H1 (cell line): ENCODE results near the gene ZNF565. TPM values are rescaled to one million over a fixed set of nuclear protein-coding genes. Genes with fewer than 3 reads are reported as not detected.

ENCODE experiments used
- CTCF ChIA-PET: fragments of 300-600 bp; sonication (Branson Sonifier 250); formaldehyde crosslinking; loops from one replicate; lab custom pipeline; 2021; ENCODE audit not compliant: partially characterized antibody; lab: Charles Lee
- POLR2A ChIA-PET: fragments of 300-600 bp; sonication (Branson Sonifier 250); formaldehyde crosslinking; loops from one replicate; lab custom pipeline; 2021; ENCODE audit warnings: inconsistent platforms; ENCODE audit not compliant: partially characterized antibody; lab: Charles Lee
- DNase-seq, 2 experiments: peaks; one replicate each; pipeline versions ENCODE4 v3.0.0 to v3.0.0-alpha.2; 2010 to 2022; ENCODE audit warnings: low spot score in 2 of 2, low read depth in 1 of 2, mixed read lengths in 1 of 2
- FAIRE-seq: peaks from 2 replicates; lab custom pipeline; 2011; peaks lifted over from hg19 to GRCh38; lab: Jason Lieb, UNC
- H2AFZ ChIP-seq: 2 replicates; pipeline ENCODE4 v1.8.1; 2012; ENCODE audit warnings: low read length, inconsistent platforms
- H2AK5ac ChIP-seq: 2 replicates; pipeline ENCODE4 v1.6.1; 2013; ENCODE audit warnings: low read depth, low read length
- H2BK120ac ChIP-seq: replicated peaks from 2 replicates; pipeline ENCODE3; 2013; ENCODE audit warnings: low read depth, low read length, inconsistent platforms
- H2BK12ac ChIP-seq: 2 replicates; pipeline ENCODE4 v1.6.1; 2013; ENCODE audit warnings: low read depth, low read length
- H2BK15ac ChIP-seq: 2 replicates; pipeline ENCODE4 v1.6.1; 2013; ENCODE audit warnings: low read length
- H2BK20ac ChIP-seq: 2 replicates; pipeline ENCODE4 v1.6.1; 2013; ENCODE audit warnings: low read length
- H2BK5ac ChIP-seq: 2 replicates; pipeline ENCODE4 v1.6.1; 2013; ENCODE audit warnings: low read depth, low read length
- H3K14ac ChIP-seq: 2 replicates; pipeline ENCODE4 v1.6.1; 2013; ENCODE audit warnings: inconsistent platforms; ENCODE audit not compliant: insufficient read length
- H3K18ac ChIP-seq: 2 replicates; pipeline ENCODE4 v1.6.1; 2013; ENCODE audit warnings: low read length; ENCODE audit errors: extremely low read depth
- H3K23ac ChIP-seq: 2 replicates; pipeline ENCODE4 v1.6.1; 2013; ENCODE audit warnings: inconsistent platforms; ENCODE audit not compliant: insufficient read length
- H3K23me2 ChIP-seq: 2 replicates; pipeline ENCODE4 v1.6.1; 2013; ENCODE audit warnings: low read depth, low read length
- H3K27ac ChIP-seq: 2 replicates; pipeline ENCODE4 v1.6.1; 2011; ENCODE audit warnings: low read depth, low read length, inconsistent platforms
- H3K27me3 ChIP-seq, 4 experiments: replicated peaks in 1 of 4; 1 replicate in 1 of 4; 2 replicates in 3 of 4; pipeline versions ENCODE4 v1.6.1 to v1.8.1; 2011 to 2013; ENCODE audit warnings: low read length in 3 of 4, mild to moderate bottlenecking in 3 of 4, inconsistent platforms in 2 of 4, mixed read lengths in 2 of 4, moderate library complexity in 1 of 4; ENCODE audit not compliant: control insufficient read depth in 3 of 4, insufficient read depth in 3 of 4; ENCODE audit errors: extremely low read depth in 1 of 4
- H3K36me3 ChIP-seq, 4 experiments: 2 replicates each; pipeline versions ENCODE4 v1.6.1 to v1.8.1; 2011 to 2013; ENCODE audit warnings: mild to moderate bottlenecking in 4 of 4, low read length in 3 of 4, moderate library complexity in 2 of 4, control low read depth in 1 of 4, inconsistent platforms in 1 of 4; ENCODE audit not compliant: insufficient read depth in 4 of 4, control insufficient read depth in 2 of 4
- H3K4ac ChIP-seq: replicated peaks from 2 replicates; pipeline ENCODE3; 2013; ENCODE audit warnings: low read length, low read depth, mixed read lengths, inconsistent platforms; ENCODE audit not compliant: insufficient read length
- H3K4me1 ChIP-seq, 4 experiments: replicated peaks in 1 of 4; 1 replicate in 1 of 4; 2 replicates in 3 of 4; pipeline versions ENCODE4 v1.6.1 to v1.8.1; 2011 to 2013; ENCODE audit warnings: low read length in 3 of 4, inconsistent platforms in 2 of 4, mixed read lengths in 1 of 4; ENCODE audit not compliant: insufficient read depth in 4 of 4, control insufficient read depth in 3 of 4
- H3K4me2 ChIP-seq, 2 experiments: 2 replicates each; pipeline versions ENCODE4 v1.6.1 to v1.8.1; 2011 to 2013; ENCODE audit warnings: low read depth in 2 of 2, low read length in 2 of 2, control low read depth in 1 of 2, inconsistent platforms in 1 of 2, mild to moderate bottlenecking in 1 of 2; ENCODE audit not compliant: insufficient read depth in 1 of 2
- H3K4me3 ChIP-seq, 4 experiments: fragments of 200-600, 300-600 bp in 1 of 4; sonication (generic), shearing (Covaris generic), sonication (Bioruptor Twin) in 1 of 4; 2 replicates each; pipeline versions ENCODE4 v1.5.1 to v1.8.1; 2011 to 2016; ENCODE audit warnings: low read length in 4 of 4, low read depth in 3 of 4, control low read depth in 2 of 4, inconsistent platforms in 2 of 4, mild to moderate bottlenecking in 2 of 4, mixed read lengths in 1 of 4, moderate library complexity in 1 of 4; ENCODE audit not compliant: insufficient read depth in 2 of 4; ENCODE audit errors: extremely low read depth in 1 of 4
- H3K56ac ChIP-seq: replicated peaks from 2 replicates; pipeline ENCODE3; 2013; ENCODE audit warnings: low read depth, mild to moderate bottlenecking, mixed read lengths, low read length, inconsistent platforms; ENCODE audit not compliant: insufficient read length
- H3K79me1 ChIP-seq: 2 replicates; pipeline ENCODE4 v1.6.1; 2013; ENCODE audit warnings: low read depth, low read length, control low read depth
- H3K79me2 ChIP-seq, 2 experiments: 2 replicates each; pipeline versions ENCODE4 v1.6.1 to v1.8.1; 2012 to 2013; ENCODE audit warnings: low read length in 2 of 2, mild to moderate bottlenecking in 2 of 2, inconsistent platforms in 1 of 2; ENCODE audit not compliant: insufficient read depth in 2 of 2, control insufficient read depth in 1 of 2
- H3K9ac ChIP-seq, 4 experiments: replicated peaks in 1 of 4; 1 replicate in 1 of 4; 2 replicates in 3 of 4; pipeline versions ENCODE4 v1.6.1 to v1.8.1; 2011 to 2013; ENCODE audit warnings: low read depth in 3 of 4, low read length in 3 of 4, control low read depth in 2 of 4, mild to moderate bottlenecking in 2 of 4, moderate library complexity in 2 of 4, inconsistent platforms in 1 of 4; ENCODE audit errors: extremely low read depth in 1 of 4
- H3K9me3 ChIP-seq, 2 experiments: 2 replicates each; pipeline versions ENCODE4 v1.6.1 to v1.8.1; 2012 to 2013; ENCODE audit warnings: mild to moderate bottlenecking in 2 of 2, moderate library complexity in 2 of 2, control low read depth in 1 of 2, inconsistent platforms in 1 of 2, low read depth in 1 of 2, low read length in 1 of 2, mixed read lengths in 1 of 2; ENCODE audit not compliant: insufficient read depth in 2 of 2
- H4K20me1 ChIP-seq, 2 experiments: replicated peaks in 1 of 2; 2 replicates each; pipeline versions ENCODE3 to v1.8.1; 2011 to 2013; ENCODE audit warnings: inconsistent platforms in 2 of 2, low read length in 2 of 2, mild to moderate bottlenecking in 1 of 2; ENCODE audit not compliant: insufficient read depth in 2 of 2, control insufficient read depth in 1 of 2
- H4K5ac ChIP-seq: 2 replicates; pipeline ENCODE4 v1.6.1; 2013; ENCODE audit warnings: low read length, low read depth, mixed read lengths, inconsistent platforms; ENCODE audit not compliant: insufficient read length
- H4K8ac ChIP-seq: 2 replicates; pipeline ENCODE4 v1.8.0; 2013; ENCODE audit warnings: mild to moderate bottlenecking, moderate library complexity, low read length, inconsistent platforms; ENCODE audit not compliant: insufficient read depth; ENCODE audit errors: extremely low read depth
- H4K91ac ChIP-seq: replicated peaks from 2 replicates; pipeline ENCODE3; 2013; ENCODE audit warnings: low read length, mixed read lengths, inconsistent platforms; ENCODE audit not compliant: insufficient read length
- BCL11A ChIP-seq, 2 experiments: IDR thresholded peaks; one replicate each; pipeline ENCODE4 v1.6.1; 2011; ENCODE audit warnings: low read depth in 2 of 2, low read length in 2 of 2, mild to moderate bottlenecking in 2 of 2
- BRCA1 ChIP-seq: IDR thresholded peaks from 2 replicates; pipeline ENCODE4 v1.6.1; 2012; ENCODE audit warnings: low read depth, low read length, improper control_type of control experiment
- EZH2 ChIP-seq: fragments of 200-600 bp; sonication (generic); IDR thresholded peaks from 2 replicates; pipeline ENCODE4 v1.7.1; 2012; ENCODE audit warnings: low read depth, mild to moderate bottlenecking, moderate library complexity, low read length, inconsistent platforms; ENCODE audit not compliant: severe bottlenecking
- GABPA ChIP-seq: IDR thresholded peaks from 2 replicates; pipeline ENCODE4 v1.6.1; 2011; ENCODE audit warnings: mild to moderate bottlenecking, low read length, moderate library complexity, borderline replicate concordance; ENCODE audit not compliant: insufficient read depth
- KDM5A ChIP-seq: fragments of 200-600 bp; IDR thresholded peaks from 2 replicates; pipeline ENCODE4 v1.7.1; 2012; ENCODE audit warnings: mild to moderate bottlenecking, low read length, inconsistent platforms, mixed read lengths
- NANOG ChIP-seq: IDR thresholded peaks from 2 replicates; pipeline ENCODE4 v1.6.1; 2011; ENCODE audit warnings: low read length, low read depth, mild to moderate bottlenecking, inconsistent platforms; ENCODE audit not compliant: insufficient read depth, poor library complexity, severe bottlenecking
- RFX5 ChIP-seq: IDR thresholded peaks from 2 replicates; pipeline ENCODE4 v1.6.1; 2011; ENCODE audit warnings: low read depth, low read length, improper control_type of control experiment, borderline replicate concordance
- SIN3A ChIP-seq, 2 experiments: IDR thresholded peaks in 1 of 2; conservative IDR thresholded peaks in 1 of 2; 2 replicates each; pipeline ENCODE4 v1.6.1; 2011 to 2012; ENCODE audit warnings: low read length in 2 of 2, improper control_type of control experiment in 1 of 2, low read depth in 1 of 2, mild to moderate bottlenecking in 1 of 2
- TAF7 ChIP-seq: optimal IDR thresholded peaks from 2 replicates; pipeline ENCODE3; 2011; ENCODE audit warnings: low read depth, mild to moderate bottlenecking, inconsistent platforms, low read length, moderate library complexity, borderline replicate concordance
- WGBS, 2 experiments: shearing (Covaris generic) in 1 of 2; methylation state at CpG; one replicate each; pipeline versions ENCODE4 v1.1.6 to v1.1.7; 2013 to 2015; ENCODE audit warnings: low lambda C conversion rate in 2 of 2, mixed read lengths in 2 of 2, inconsistent platforms in 1 of 2, low coverage in 1 of 2, missing lambda C conversion rate in 1 of 2; ENCODE audit not compliant: insufficient replicate concordance in 2 of 2, insufficient coverage in 1 of 2, insufficient read length in 1 of 2; ENCODE audit errors: extremely low coverage in 1 of 2, missing lambda C conversion rate in 1 of 2; 5-methylcytosine and 5-hydroxymethylcytosine counted together
- polyA plus RNA-seq, 7 experiments: library from polyadenylated mRNA; depleted of rRNA in 3 of 7; stranded (reverse) in 5 of 7; unstranded in 2 of 7; fragments of >200 nt in 5 of 7; fragments of 200-250 nt in 2 of 7; gene quantifications; 1 replicate in 5 of 7; 2 replicates in 1 of 7; 4 replicates in 1 of 7; pipeline versions ENCODE4 v1.2.1 to v1.2.3, GENCODE V29; 2011 to 2013; ENCODE audit warnings: missing spikeins in 2 of 7, mixed read lengths in 2 of 7
- total RNA-seq: library from RNA; stranded (reverse); fragmentation: NEBNext Ultra II Directional; extraction: Animal tissue kit (Norgen Biotek cat#: 25700); gene quantifications from 2 replicates; pipeline ENCODE4 v1.2.1, GENCODE V29; 2021
- TF ChIP-seq, protein P1 (sequence below), 3 experiments: IDR thresholded peaks; 1 replicate in 2 of 3; 2 replicates in 1 of 3; pipeline versions ENCODE4 v1.5.1 to v1.6.1; 2011; ENCODE audit warnings: low read length in 3 of 3, mild to moderate bottlenecking in 3 of 3, inconsistent platforms in 2 of 3, low read depth in 1 of 3, moderate library complexity in 1 of 3; ENCODE audit not compliant: insufficient read depth in 1 of 3; ENCODE audit errors: control extremely low read depth in 1 of 3

The ZNF565 gene
- total and polyA plus RNA-seq, 2 of the 8 experiments (the other 6 are each of a cell fraction or from before 2014, with no cell fraction given): 0.89 to 3.1 TPM

DNA sequence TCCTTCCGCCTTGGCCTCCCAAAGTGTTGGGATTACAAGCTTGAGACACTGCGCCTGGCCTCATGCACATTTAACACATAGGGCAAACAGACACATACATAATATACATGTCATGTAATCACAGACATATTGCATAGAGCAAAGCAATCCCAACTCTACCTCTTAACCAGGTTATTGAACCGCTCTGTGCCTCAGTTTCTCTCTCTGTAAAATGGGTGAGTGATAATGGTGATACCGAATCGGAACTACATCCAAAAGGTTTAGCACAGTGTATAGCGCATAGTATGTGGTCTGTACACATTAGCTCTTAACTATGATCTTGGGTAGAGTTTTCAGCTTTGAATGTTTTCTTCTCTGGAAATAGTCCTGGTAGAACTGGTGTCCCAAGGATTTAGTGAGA is 69.8 kb downstream of the ZNF565 start:
- Histone ChIP-seq H3K4me2 (no peak overlapping the region), H2AFZ (no peak overlapping the region), H2BK20ac (no peak overlapping the region), H2BK120ac (no peak overlapping the region), H3K18ac (no peak overlapping the region), H2AK5ac (no peak overlapping the region), H4K5ac (no peak overlapping the region), H3K27ac (no peak overlapping the region), H3K27me3 (no peaks in the 10 kb centered on the region), H3K56ac (no peak overlapping the region), H3K23me2 (peaks cover 10% of the 10 kb centered on the region; the same call in 1 of the 2 replicates), H3K4me3 (no peak overlapping the region), H3K4ac (no peak overlapping the region), H4K91ac (no peak overlapping the region), H3K36me3 (peaks cover 17 to 55% (median 40%) of the 10 kb centered on the region in 4 experiments), H3K23ac (no peak overlapping the region), H3K4me1 (peaks cover 0 to 3% (median 3%) of the 10 kb centered on the region in 4 experiments; a peak in 3 of 7 replicates), H2BK15ac (no peak overlapping the region), H4K8ac (no peak overlapping the region), H2BK12ac (no peak overlapping the region), H3K9me3 (no peaks in the 10 kb centered on the region), H3K79me2 (peaks cover 0 to 12% of the 10 kb centered on the region in 2 experiments; a peak in 1 of 4 replicates), H4K20me1 (peaks cover 0 to 11% of the 10 kb centered on the region in 2 experiments), H3K9ac (no peak overlapping the region), H3K14ac (no peak overlapping the region), H2BK5ac (no peak overlapping the region), H3K79me1 (peaks cover 3% of the 10 kb centered on the region)
- DNase-seq: no peak
- ChIA-PET POLR2A (interaction anchor here (1.2 kb wide), 1 partner anchor 29 kb away, joined by 3 read pairs; no protein-coding TSS in a partner anchor), CTCF (interaction anchor here (1.1 kb wide), 1 partner anchor 9 kb away, joined by 5 read pairs; no protein-coding TSS in a partner anchor)
- WGBS, 2 experiments: 97% methylated on average over 6 of the region's 6 CpGs; no CpG with 5 or more reads in 1 of the 2 experiments
- no peak for FAIRE-seq
- TF ChIP-seq, protein P1, sequence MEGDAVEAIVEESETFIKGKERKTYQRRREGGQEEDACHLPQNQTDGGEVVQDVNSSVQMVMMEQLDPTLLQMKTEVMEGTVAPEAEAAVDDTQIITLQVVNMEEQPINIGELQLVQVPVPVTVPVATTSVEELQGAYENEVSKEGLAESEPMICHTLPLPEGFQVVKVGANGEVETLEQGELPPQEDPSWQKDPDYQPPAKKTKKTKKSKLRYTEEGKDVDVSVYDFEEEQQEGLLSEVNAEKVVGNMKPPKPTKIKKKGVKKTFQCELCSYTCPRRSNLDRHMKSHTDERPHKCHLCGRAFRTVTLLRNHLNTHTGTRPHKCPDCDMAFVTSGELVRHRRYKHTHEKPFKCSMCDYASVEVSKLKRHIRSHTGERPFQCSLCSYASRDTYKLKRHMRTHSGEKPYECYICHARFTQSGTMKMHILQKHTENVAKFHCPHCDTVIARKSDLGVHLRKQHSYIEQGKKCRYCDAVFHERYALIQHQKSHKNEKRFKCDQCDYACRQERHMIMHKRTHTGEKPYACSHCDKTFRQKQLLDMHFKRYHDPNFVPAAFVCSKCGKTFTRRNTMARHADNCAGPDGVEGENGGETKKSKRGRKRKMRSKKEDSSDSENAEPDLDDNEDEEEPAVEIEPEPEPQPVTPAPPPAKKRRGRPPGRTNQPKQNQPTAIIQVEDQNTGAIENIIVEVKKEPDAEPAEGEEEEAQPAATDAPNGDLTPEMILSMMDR (IDR thresholded peaks at IDR 0.05; ENCODE audit: control extremely low read depth in 1 of 3, insufficient read depth in 1 of 3, low read depth in 1 of 3, low read length in 3 of 3): no peak
- TF ChIP-seq GABPA: no peak
- TF ChIP-seq SIN3A (conservative IDR thresholded peaks at IDR 0.05 in 1 of 2, IDR thresholded peaks at IDR 0.05 in 1 of 2; ENCODE audit: low read depth in 1 of 2, low read length in 2 of 2): no peak
- no peak for TF ChIP-seq TAF7
- TF ChIP-seq NANOG: no peak
- no peak for TF ChIP-seq BCL11A (IDR thresholded peaks at IDR 0.05; ENCODE audit: low read depth in 2 of 2, low read length in 2 of 2)
- TF ChIP-seq RFX5: no peak
- TF ChIP-seq KDM5A: no peak
- no peak for TF ChIP-seq EZH2
- no peak for TF ChIP-seq BRCA1
